NCI-H82 treated with DMSO at 0.1 percent for 48 hours (cell line): ENCODE measurements around the gene UBE2C.
A peak's percentile ranks its signal among the peaks of the same experiment; 100 is the strongest.
"Not testable (repeated sequence)": the region's sequence is repeated elsewhere in the genome, so short reads cannot be mapped to it uniquely, and the experiment has no call there.

Experiments used
- DNase-seq: peaks from one replicate; lab custom pipeline; 2025; ENCODE audit not compliant: unreplicated experiment; lab: John Stamatoyannopoulos, UW

Gene UBE2C

GRCh38 chr20:45797510-45797909, 14.9 kb upstream of the UBE2C start:
- DNase-seq: not testable (repeated sequence)

DNA sequence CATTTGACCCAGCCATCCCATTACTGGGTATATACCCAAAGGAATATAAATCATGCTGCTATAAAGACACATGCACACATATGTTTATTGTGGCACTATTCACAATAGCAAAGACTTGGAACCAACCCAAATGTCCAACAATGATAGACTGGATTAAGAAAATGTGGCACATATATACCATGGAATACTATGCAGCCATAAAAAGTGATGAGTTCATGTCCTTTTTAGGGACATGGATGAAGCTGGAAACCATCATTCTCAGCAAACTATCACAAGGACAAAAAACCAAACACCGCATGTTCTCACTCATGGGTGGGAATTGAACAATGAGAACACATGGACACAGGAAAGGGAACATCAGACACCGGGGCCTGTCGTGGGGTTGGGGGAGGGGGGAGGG, 14.5 kb upstream of the UBE2C start:
- DNase-seq: not testable (repeated sequence)

DNA sequence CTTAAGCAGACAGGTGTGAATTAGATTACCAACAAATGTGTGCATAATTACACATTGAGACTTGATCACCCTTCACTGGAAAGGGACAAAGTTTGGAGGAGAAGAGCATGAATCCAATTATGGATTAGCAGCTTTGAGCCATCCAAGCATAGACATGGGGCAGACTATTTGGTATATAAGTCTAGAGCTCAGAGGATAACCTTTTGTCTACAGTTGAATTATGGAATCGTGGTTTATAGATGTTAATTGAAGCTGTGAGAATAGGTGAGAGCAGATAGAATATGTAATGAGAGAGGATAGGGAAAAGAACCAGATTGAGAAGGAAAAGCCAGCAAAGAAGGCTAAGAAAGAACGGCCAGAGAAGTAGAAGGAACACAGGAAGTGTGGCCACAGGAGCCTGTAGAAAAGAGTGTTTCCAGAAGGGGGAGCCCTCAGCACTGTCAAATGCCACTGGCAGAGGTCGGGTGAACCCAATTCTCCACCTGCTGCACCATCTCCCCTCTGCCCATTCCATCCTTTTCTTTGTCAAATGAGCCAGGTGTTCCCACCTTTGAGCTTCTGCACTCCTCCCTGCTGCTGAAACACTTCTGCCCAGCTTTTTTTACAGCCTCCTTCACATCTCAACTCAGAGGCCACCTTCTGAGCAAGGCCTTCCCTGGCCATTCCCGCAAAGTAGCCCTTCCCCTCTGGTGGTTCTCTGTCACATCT, 13.4 kb upstream of the UBE2C start:
- peak; percentile 89 for DNase-seq

- no peak for DNase-seq
Measured at GRCh38 chr20:45801851-45802250, 10.6 kb upstream of the UBE2C start.

DNA sequence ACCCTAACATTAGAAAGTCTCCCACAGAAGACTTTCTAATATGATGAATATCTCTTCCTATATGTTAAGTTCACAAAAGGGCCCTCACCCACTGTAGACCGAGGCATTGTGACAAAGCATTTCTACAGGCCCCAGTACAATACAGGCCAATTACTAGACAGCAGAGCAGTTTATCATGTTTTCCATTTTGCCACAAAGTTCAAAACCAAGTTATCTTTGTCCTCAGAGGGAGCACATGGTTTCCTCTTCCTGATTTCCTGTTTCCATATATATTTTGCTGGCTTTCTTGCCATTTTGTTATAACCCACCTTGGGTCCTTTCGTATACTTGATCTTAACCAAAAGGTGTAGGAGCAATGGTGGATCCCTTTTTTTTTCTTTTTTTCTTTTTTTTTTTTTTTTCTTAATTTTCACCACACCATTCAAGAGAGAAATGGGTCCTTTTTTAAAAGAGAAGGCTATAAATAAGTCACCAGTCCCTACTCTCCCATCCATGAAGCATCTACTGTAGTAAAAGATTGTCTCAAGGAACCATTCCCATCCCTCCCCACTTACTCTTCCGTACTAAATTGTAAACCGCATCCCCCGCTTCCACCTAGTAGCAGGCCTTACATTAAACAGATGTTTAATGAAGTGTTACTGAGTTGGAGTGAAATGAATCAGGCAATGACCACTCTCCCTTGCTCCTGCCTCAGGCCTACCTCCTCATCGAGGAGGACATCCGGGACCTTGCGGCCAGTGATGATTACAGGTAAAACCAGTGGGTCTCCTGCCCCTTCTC, 2.1 kb upstream of the UBE2C start:
- no peak for DNase-seq

DNA sequence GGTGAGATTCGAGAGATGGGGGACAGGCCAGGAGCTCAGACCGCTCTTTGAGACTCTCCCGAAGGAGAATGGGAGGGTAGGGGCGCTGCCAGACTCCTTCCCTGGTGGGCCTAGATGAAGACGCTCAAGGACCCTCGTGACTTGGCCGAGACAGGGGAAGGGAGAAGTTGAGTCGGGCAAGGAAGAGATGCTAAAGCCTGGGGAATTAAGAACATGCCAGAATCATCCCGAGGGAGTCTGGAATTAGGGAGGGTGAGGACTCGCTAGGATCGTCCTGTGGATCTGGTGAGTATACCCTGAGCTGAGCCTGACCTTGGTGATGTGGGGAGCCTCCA, 529 bp downstream of the UBE2C start:
- no peak for DNase-seq

- no peak for DNase-seq
Measured at GRCh38 chr20:45813489-45813888, 1.0 kb downstream of the UBE2C start.

- no peak for DNase-seq
Measured at GRCh38 chr20:45814314-45814713, 1.9 kb downstream of the UBE2C start.

GRCh38 chr20:45816951-45817350, 4.5 kb downstream of the UBE2C start:
- DNase-seq: no peak

- DNase-seq: no peak
Measured at GRCh38 chr20:45817376-45818194, 5.1 kb downstream of the UBE2C start.

DNA sequence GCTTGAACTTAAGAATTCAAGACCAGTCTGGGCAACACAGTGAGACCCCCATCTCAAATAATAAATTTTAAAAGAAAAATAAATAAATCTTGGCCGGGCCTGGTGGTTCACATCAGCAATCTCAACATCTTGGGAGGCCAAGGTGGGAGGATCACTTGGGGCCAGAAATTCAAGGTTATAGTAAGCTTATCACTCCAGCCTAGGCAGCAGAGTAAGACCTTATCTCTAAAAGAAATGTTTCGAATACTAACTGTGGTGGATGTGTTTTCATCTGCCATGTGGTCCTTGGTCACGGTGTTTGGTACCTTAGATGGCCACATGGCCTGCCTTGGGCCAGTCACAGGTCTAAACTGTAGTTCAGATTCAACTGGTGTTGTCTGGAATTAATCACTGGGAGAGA, 5.8 kb downstream of the UBE2C start:
- DNase-seq: no peak

DNA sequence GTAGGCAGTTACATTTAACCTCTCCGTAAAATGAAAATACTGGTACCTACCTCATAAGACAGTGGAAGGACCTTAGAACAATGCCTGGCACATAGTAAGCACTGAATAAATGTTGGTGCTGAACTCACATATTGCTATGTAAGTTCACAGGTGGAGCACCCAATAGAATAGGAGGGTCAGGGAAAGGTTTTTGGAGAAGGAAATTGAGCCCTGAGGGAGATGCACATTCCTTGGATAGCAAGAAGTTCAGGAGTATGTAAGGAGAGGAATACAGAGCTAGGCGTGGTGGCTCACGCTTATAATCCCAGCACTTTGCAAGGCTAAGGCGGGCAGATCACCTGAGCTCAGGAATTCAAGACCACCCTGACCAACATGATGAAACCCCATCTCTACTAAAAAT, 7.0 kb downstream of the UBE2C start:
- no peak for DNase-seq

DNA sequence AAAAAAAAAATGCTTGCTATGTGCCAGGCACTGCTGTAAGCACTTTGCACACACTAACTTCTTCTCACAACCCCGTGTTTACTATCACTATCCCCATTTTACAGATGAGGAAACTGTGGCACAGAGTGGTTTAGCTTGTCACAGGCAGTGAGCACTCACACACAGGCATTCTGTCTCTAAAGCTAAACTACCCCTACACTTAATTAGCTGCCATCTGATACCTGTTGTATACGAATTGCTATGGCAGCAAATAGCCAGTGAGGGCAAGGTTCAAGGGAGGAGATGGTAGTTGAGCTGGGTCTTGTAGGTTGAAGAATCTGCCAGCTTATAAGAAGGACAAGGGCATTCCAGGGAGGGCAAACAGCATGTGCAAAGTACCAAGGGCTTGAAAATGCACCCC, 9.5 kb downstream of the UBE2C start:
- no peak for DNase-seq

GRCh38 chr20:45822857-45823256, 10.4 kb downstream of the UBE2C start:
- DNase-seq: peak; percentile 49

GRCh38 chr20:45823949-45824835, 11.7 kb downstream of the UBE2C start:
- no peak for DNase-seq

GRCh38 chr20:45826381-45827019, 14.1 kb downstream of the UBE2C start:
- DNase-seq: peak; percentile 96

DNA sequence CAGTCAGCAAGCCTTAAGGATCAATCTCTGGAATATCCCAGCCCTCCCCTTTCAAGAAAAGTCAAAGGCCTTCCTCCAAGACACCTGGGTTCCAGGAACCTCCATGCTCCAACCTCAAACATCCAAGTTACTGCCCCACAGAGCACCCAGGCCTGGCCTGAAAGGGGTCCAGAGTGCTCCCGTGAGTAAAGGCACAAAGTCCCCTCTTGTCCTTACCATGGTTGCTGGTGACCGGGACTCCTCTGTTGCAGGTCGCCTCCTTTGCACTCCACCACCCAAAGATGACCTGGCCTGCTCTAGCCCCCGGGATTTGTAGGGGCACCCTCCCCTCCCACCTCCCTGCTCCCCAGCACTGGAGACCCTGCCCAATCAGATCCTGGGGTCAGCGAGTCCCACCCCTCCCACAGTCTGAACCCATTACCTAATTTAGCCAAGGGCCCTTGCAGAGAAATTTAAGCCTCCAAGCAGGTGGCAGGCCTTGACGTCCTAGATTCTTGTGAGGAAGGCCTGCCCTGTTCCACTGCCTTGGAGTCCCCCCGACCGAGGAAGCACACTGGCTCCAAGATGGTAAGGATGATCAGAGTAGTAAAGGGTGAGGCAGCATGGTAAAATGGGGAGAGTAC, 14.7 kb downstream of the UBE2C start, which contains the start of gene TNNC2:
TSS of gene TNNC2 (minus strand) at position 283 of the 623 bp plus-strand sequence. CDS start at position 219, 64 bp downstream.
- DNase-seq: no peak

- DNase-seq: no peak
Measured at GRCh38 chr20:45827712-45828111, 15.3 kb downstream of the UBE2C start.

GRCh38 chr20:45828589-45828988, 16.1 kb downstream of the UBE2C start:
- DNase-seq: no peak

GRCh38 chr20:45829673-45830106, 17.2 kb downstream of the UBE2C start:
- peak; percentile 89 for DNase-seq
